Measurements from ENCODE around the gene MARCHF9. TPM values are rescaled to one million over a fixed set of nuclear protein-coding genes. Genes with fewer than 3 reads are reported as not detected.
"Not testable (repeated sequence)": the region's sequence is repeated elsewhere in the genome, so short reads cannot be mapped to it uniquely, and the experiment has no call there.

The MARCHF9 gene
- total RNA-seq: 10 to 100 TPM; 15.2 to 17.8 (median 16.4) TPM
- 14.3 TPM for polyA plus RNA-seq
- long read RNA-seq, donor 1, transcript MARCH9-201 (4 exons, 2,982 nt): major isoform, 8 of 12 reads
- long read RNA-seq, donor 1, partial matches to known transcripts: 3 of 12 reads
- long read RNA-seq, donor 1, other reads (novel, unspliced or antisense): 0 of 12 reads
- long read RNA-seq, donor 2, transcript MARCH9-201 (4 exons, 2,982 nt): major isoform, 5 of 8 reads
- long read RNA-seq, donor 2, partial matches to known transcripts: 2 of 8 reads
- long read RNA-seq, donor 2, other reads (novel, unspliced or antisense): 0 of 8 reads
- long read RNA-seq, donor 3, partial matches to known transcripts: 0 of 2 reads
- long read RNA-seq, donor 3, other reads (novel, unspliced or antisense): 1 of 2 reads
- long read RNA-seq, donor 4, transcript MARCH9-201 (4 exons, 2,982 nt): major isoform, 8 of 8 reads
- long read RNA-seq, donor 4, partial matches to known transcripts: 0 of 8 reads
- long read RNA-seq, donor 4, other reads (novel, unspliced or antisense): 0 of 8 reads

GRCh38 chr12:57754411-57755193, at the start of gene MARCHF9:
Gene MARCHF9 (plus strand): TSS chr12:57755103. CDS start chr12:57755529, 426 bp downstream.
- H3K4me3 ChIP-seq (ENCODE audit: low read length): peak within 1 kb of the TSS; percentile 97
- H3K4me1 ChIP-seq (ENCODE audit: control insufficient read depth, insufficient read depth, low read length): peaks cover 2% of the 10 kb centered on the region
- 1% methylated on average over 41 of the region's 41 CpGs for WGBS
- no peak within 1 kb of the TSS for H3K27ac ChIP-seq (ENCODE audit: low read length)
- intact Hi-C loops (cut with DNase I): no loop called here
- ATAC-seq (peak in 1 of 2 donors; percentile 2), DNase-seq (peak; percentile 57 to 86 (median 84))
- no peaks in the 10 kb centered on the region for H3K9me3 ChIP-seq (ENCODE audit: control insufficient read depth, low read length)
- no peaks in the 10 kb centered on the region for H3K27me3 ChIP-seq (ENCODE audit: control insufficient read depth, insufficient read depth)

GRCh38 chr12:57707250-57707649, 47.7 kb upstream of the MARCHF9 start:
- Histone ChIP-seq H3K4me3 (ENCODE audit: low read length) (no peak overlapping the region), H3K27me3 (ENCODE audit: control insufficient read depth, insufficient read depth) (no peaks in the 10 kb centered on the region), H3K9me3 (ENCODE audit: control insufficient read depth, low read length) (no peaks in the 10 kb centered on the region), H3K27ac (ENCODE audit: low read length) (no peak overlapping the region), H3K4me1 (ENCODE audit: control insufficient read depth, insufficient read depth, low read length) (no peaks in the 10 kb centered on the region)
- intact Hi-C loops (cut with DNase I): no loop called here
- 94% methylated on average over 3 of the region's 3 CpGs for WGBS
- ATAC-seq: no peak
- no peak for DNase-seq

GRCh38 chr12:57708296-57708695, 46.6 kb upstream of the MARCHF9 start:
- DNase-seq: no peak
- Histone ChIP-seq H3K27me3 (ENCODE audit: control insufficient read depth, insufficient read depth) (no peaks in the 10 kb centered on the region), H3K9me3 (ENCODE audit: control insufficient read depth, low read length) (no peaks in the 10 kb centered on the region), H3K4me3 (ENCODE audit: low read length) (no peak overlapping the region), H3K4me1 (ENCODE audit: control insufficient read depth, insufficient read depth, low read length) (no peaks in the 10 kb centered on the region), H3K27ac (ENCODE audit: low read length) (no peak overlapping the region)
- intact Hi-C loops (cut with DNase I): no loop called here
- WGBS: 93% methylated on average over 2 of the region's 2 CpGs
- no peak for ATAC-seq

GRCh38 chr12:57712701-57713100, 42.2 kb upstream of the MARCHF9 start:
- H3K4me3 ChIP-seq (ENCODE audit: low read length): no peak overlapping the region
- intact Hi-C loops (cut with DNase I): no loop called here
- DNase-seq: no peak
- WGBS: 93% methylated on average over 3 of the region's 3 CpGs
- H3K9me3 ChIP-seq (ENCODE audit: control insufficient read depth, low read length): no peaks in the 10 kb centered on the region
- no peaks in the 10 kb centered on the region for H3K27me3 ChIP-seq (ENCODE audit: control insufficient read depth, insufficient read depth)
- ATAC-seq: no peak
- no peak overlapping the region for H3K27ac ChIP-seq (ENCODE audit: low read length)
- H3K4me1 ChIP-seq (ENCODE audit: control insufficient read depth, insufficient read depth, low read length): no peaks in the 10 kb centered on the region

- WGBS: 90% methylated on average over 5 of the region's 5 CpGs
- ATAC-seq: no peak
- no peak for DNase-seq
- H3K27me3 ChIP-seq (ENCODE audit: control insufficient read depth, insufficient read depth): no peaks in the 10 kb centered on the region
- H3K4me3 ChIP-seq (ENCODE audit: low read length): no peak overlapping the region
- no peaks in the 10 kb centered on the region for H3K4me1 ChIP-seq (ENCODE audit: control insufficient read depth, insufficient read depth, low read length)
- intact Hi-C loops (cut with DNase I): no loop called here
- no peaks in the 10 kb centered on the region for H3K9me3 ChIP-seq (ENCODE audit: control insufficient read depth, low read length)
- no peak overlapping the region for H3K27ac ChIP-seq (ENCODE audit: low read length)
Measured at GRCh38 chr12:57713209-57713608, 41.7 kb upstream of the MARCHF9 start.

GRCh38 chr12:57715036-57715748, 39.7 kb upstream of the MARCHF9 start:
- H3K4me3 ChIP-seq (ENCODE audit: low read length); H3K27me3 ChIP-seq (ENCODE audit: control insufficient read depth, insufficient read depth); H3K9me3 ChIP-seq (ENCODE audit: control insufficient read depth, low read length); H3K27ac ChIP-seq (ENCODE audit: low read length); DNase-seq; ATAC-seq; H3K4me1 ChIP-seq (ENCODE audit: control insufficient read depth, insufficient read depth, low read length); intact Hi-C loops (cut with DNase I): not testable (repeated sequence)
- 97% methylated on average over 6 of the region's 6 CpGs for WGBS

GRCh38 chr12:57715786-57716185, 39.1 kb upstream of the MARCHF9 start:
- WGBS: 95% methylated on average over 12 of the region's 12 CpGs
- no peaks in the 10 kb centered on the region for H3K27me3 ChIP-seq (ENCODE audit: control insufficient read depth, insufficient read depth)
- no peak overlapping the region for H3K4me3 ChIP-seq (ENCODE audit: low read length)
- H3K9me3 ChIP-seq (ENCODE audit: control insufficient read depth, low read length): no peaks in the 10 kb centered on the region
- intact Hi-C loops (cut with DNase I): no loop called here
- no peak for DNase-seq
- no peak for ATAC-seq
- no peak overlapping the region for H3K27ac ChIP-seq (ENCODE audit: low read length)
- H3K4me1 ChIP-seq (ENCODE audit: control insufficient read depth, insufficient read depth, low read length): no peaks in the 10 kb centered on the region

- Histone ChIP-seq H3K4me3 (ENCODE audit: low read length) (no peak overlapping the region), H3K4me1 (ENCODE audit: control insufficient read depth, insufficient read depth, low read length) (no peaks in the 10 kb centered on the region), H3K27me3 (ENCODE audit: control insufficient read depth, insufficient read depth) (no peaks in the 10 kb centered on the region), H3K27ac (ENCODE audit: low read length) (no peak overlapping the region), H3K9me3 (ENCODE audit: control insufficient read depth, low read length) (no peaks in the 10 kb centered on the region)
- no peak for ATAC-seq
- no peak for DNase-seq
- intact Hi-C loops (cut with DNase I): no loop called here
- 95% methylated on average over 4 of the region's 4 CpGs for WGBS
Measured at GRCh38 chr12:57716305-57716704, 38.6 kb upstream of the MARCHF9 start.

GRCh38 chr12:57717131-57717530, 37.8 kb upstream of the MARCHF9 start:
- no peaks in the 10 kb centered on the region for H3K4me1 ChIP-seq (ENCODE audit: control insufficient read depth, insufficient read depth, low read length)
- DNase-seq: no peak
- ATAC-seq: no peak
- H3K4me3 ChIP-seq (ENCODE audit: low read length): no peak overlapping the region
- H3K9me3 ChIP-seq (ENCODE audit: control insufficient read depth, low read length): no peaks in the 10 kb centered on the region
- intact Hi-C loops (cut with DNase I): no loop called here
- H3K27ac ChIP-seq (ENCODE audit: low read length): no peak overlapping the region
- H3K27me3 ChIP-seq (ENCODE audit: control insufficient read depth, insufficient read depth): no peaks in the 10 kb centered on the region
- 96% methylated on average over 5 of the region's 5 CpGs for WGBS

- H3K4me1 ChIP-seq (ENCODE audit: control insufficient read depth, insufficient read depth, low read length): no peaks in the 10 kb centered on the region
- no peaks in the 10 kb centered on the region for H3K9me3 ChIP-seq (ENCODE audit: control insufficient read depth, low read length)
- H3K4me3 ChIP-seq (ENCODE audit: low read length): no peak overlapping the region
- intact Hi-C loops (cut with DNase I): no loop called here
- no peaks in the 10 kb centered on the region for H3K27me3 ChIP-seq (ENCODE audit: control insufficient read depth, insufficient read depth)
- DNase-seq: no peak
- ATAC-seq: no peak
- 96% methylated on average over 22 of the region's 22 CpGs for WGBS
- no peak overlapping the region for H3K27ac ChIP-seq (ENCODE audit: low read length)
Measured at GRCh38 chr12:57717846-57718640, 36.9 kb upstream of the MARCHF9 start.

All from right cardiac atrium (tissue), 5 donors.